Measurements from ENCODE around the gene RBMXL3.

DNA sequence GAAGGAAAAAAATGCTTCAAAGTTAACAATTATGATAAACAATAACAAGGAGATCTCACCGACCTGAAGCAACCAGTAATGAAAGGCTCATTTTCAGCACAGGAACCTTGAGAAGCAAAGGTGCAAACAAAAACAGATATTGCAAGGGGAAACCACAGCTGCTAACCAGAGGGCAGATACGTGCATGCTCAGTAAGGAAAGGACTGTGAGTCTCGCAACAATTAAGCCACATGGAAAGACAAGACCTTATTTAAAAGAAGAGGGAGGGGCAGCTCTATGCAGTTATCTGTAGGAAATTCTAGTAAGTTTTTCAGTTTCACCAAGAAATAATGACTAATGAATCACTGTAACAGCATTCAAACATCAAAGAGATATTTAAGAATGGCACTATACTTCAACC, 25.4 kb downstream of the RBMXL3 start:
- TF ChIP-seq, protein P1, sequence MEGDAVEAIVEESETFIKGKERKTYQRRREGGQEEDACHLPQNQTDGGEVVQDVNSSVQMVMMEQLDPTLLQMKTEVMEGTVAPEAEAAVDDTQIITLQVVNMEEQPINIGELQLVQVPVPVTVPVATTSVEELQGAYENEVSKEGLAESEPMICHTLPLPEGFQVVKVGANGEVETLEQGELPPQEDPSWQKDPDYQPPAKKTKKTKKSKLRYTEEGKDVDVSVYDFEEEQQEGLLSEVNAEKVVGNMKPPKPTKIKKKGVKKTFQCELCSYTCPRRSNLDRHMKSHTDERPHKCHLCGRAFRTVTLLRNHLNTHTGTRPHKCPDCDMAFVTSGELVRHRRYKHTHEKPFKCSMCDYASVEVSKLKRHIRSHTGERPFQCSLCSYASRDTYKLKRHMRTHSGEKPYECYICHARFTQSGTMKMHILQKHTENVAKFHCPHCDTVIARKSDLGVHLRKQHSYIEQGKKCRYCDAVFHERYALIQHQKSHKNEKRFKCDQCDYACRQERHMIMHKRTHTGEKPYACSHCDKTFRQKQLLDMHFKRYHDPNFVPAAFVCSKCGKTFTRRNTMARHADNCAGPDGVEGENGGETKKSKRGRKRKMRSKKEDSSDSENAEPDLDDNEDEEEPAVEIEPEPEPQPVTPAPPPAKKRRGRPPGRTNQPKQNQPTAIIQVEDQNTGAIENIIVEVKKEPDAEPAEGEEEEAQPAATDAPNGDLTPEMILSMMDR (IDR thresholded peaks at IDR 0.05), result no peak
- no peak for TF ChIP-seq EP300 (IDR thresholded peaks at IDR 0.05; ENCODE audit: low read depth)
- TF ChIP-seq POLR2A (IDR thresholded peaks at IDR 0.05), result no peak

Data from transverse colon (tissue), 3 donors.